Heart left ventricle (tissue), 13 donors: Measurements from ENCODE around the gene PLAC8.

Experiments used
- POLR2A ChIP-seq, 2 donors: fragments of 450-650 bp; IDR thresholded peaks; one replicate each; pipeline ENCODE4 v1.6.1; 2017; ENCODE audit warnings: antibody characterized with exemption in 2 of 2, mild to moderate bottlenecking in 2 of 2, moderate library complexity in 2 of 2
- TF ChIP-seq, protein P1 (sequence below), 12 donors: fragments of 200-600 bp; sonication (generic) in 4 of 12; IDR thresholded peaks; one replicate each; pipeline versions ENCODE4 v1.5.0 to v1.8.0; 2018 to 2022; ENCODE audit warnings: antibody characterized with exemption in 12 of 12, mild to moderate bottlenecking in 5 of 12
- donor health status: ischemic (EF 13 %, LVEDD 7.1; RV severe dilation, severe dysfunction).
- donor health status: DM: no; HTN: yes; CAD: no.
- donor health status: DM: no; HTN: no; CAD: no.
- donor health status: ischemic (EF 25% LVEDD 6.9; RV normal size, moderate dysfunction).
- donor health status: ischemic (EF 25% LVEDD 5.7; RV mildly dilated, moderate dysfunction).
- donor health status: ischemic (EF 35%, LVEDD 5.7; RV mildly dilated, moderate dysfunction).
- donor health status: nonischemic (EF 11% LVEDD 7.7; RV severe dilation, severe dysfunction).
- donor health status: DM: yes; HTN: yes; CAD: no.
- donor health status: PGD.
- donor health status: ischemic (EF 29% LVEDD 5.4; RV normal size, mild dysfunction).
- donor health status: nonischemic (EF 23%, LVEDD 6.1; RV moderate dilation, normal function).

DNA sequence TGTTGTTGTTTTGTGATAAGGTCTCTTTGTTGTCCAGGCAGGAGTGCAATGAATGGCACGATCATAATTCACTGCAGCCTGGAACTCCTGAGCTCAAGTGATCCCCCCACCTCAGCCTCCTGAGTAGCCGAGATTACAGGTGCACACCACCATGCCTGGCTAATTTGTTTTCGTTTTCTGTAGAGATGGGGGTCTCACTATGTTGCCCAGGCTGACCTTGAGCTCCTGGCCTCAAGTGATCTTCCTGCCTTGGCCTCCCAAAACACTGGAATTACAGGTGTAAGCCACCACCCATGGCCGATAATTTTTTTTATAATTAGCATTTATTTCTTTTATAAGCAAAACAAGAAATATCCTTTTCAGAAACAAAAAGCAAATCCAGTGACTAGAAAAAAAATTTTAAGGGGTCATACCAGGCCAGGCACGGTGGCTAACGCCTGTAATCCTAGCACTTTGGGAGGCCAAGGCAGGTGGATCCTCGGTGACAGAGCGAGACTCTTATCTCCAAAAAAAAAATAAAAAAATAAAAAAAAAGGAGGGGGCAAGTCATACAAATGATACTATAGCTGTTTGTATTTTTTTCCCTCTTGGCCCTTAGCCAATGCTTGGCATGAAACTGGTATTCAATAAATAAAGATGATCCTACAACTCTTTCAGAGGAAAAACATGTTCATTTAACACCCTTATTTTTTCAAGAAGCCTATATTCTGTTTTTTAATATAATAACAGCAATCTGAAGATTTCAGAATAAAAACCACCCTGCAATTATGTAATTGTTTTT, 3.4 kb downstream of the PLAC8 start:
- TF ChIP-seq, protein P1, sequence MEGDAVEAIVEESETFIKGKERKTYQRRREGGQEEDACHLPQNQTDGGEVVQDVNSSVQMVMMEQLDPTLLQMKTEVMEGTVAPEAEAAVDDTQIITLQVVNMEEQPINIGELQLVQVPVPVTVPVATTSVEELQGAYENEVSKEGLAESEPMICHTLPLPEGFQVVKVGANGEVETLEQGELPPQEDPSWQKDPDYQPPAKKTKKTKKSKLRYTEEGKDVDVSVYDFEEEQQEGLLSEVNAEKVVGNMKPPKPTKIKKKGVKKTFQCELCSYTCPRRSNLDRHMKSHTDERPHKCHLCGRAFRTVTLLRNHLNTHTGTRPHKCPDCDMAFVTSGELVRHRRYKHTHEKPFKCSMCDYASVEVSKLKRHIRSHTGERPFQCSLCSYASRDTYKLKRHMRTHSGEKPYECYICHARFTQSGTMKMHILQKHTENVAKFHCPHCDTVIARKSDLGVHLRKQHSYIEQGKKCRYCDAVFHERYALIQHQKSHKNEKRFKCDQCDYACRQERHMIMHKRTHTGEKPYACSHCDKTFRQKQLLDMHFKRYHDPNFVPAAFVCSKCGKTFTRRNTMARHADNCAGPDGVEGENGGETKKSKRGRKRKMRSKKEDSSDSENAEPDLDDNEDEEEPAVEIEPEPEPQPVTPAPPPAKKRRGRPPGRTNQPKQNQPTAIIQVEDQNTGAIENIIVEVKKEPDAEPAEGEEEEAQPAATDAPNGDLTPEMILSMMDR (IDR thresholded peaks at IDR 0.05): no peak
- TF ChIP-seq POLR2A (IDR thresholded peaks at IDR 0.05): no peak
